ENCODE results near the gene WNT7B.

Gene WNT7B

GRCh38 chr22:45922661-45923060, 54.3 kb downstream of the WNT7B start:
- DNase-seq: no peak

DNA sequence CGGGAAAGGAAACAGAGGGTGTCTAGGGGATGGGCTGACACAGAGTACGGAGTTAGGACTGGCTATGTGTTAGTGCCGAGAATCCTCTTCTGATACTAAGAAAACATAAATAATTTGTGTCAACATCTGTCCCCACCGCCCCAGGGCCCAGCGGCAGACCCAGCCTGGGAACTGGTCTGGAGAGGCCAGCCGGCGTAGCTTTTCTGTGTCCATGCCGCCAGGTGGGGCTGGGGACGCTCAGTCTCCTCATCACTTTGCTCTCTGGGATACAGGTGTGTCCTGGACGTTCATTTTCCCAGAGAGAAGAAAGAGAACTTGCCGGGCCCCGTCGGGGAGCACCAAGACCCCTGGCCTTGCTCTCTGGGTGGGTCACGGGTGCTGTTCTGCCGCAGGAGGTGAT, 54.7 kb downstream of the WNT7B start:
- no peak for DNase-seq

GRCh38 chr22:45919504-45920286, 57.3 kb downstream of the WNT7B start:
- no peak for DNase-seq

- no peak for DNase-seq
These were observed 58.2 kb downstream of the WNT7B start for GRCh38 chr22:45918459-45919370.

GRCh38 chr22:45917700-45918458, 59.1 kb downstream of the WNT7B start:
- DNase-seq: no peak

GRCh38 chr22:45917146-45917545, 59.8 kb downstream of the WNT7B start:
- DNase-seq: no peak

DNA sequence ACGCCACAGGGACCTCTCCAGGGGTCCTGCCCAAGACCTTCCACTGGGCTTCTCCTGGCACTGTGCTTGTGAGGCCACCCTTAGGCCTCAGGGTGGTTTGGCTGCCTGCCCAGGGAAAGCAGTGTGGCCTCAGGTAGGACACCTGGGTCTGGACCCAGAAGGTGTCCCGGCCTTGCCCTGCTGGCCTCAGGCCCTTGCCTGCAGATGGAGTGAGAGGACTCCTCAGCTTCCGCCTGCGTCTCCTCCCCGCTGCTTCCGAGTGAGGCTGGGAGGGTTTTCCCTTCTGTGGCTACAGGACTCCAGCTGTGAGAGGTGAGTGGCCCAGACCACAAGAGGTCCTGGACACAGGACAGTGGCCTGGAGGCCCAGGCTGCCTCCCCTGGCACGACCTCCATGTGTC, 60.4 kb downstream of the WNT7B start:
- DNase-seq: no peak

DNA sequence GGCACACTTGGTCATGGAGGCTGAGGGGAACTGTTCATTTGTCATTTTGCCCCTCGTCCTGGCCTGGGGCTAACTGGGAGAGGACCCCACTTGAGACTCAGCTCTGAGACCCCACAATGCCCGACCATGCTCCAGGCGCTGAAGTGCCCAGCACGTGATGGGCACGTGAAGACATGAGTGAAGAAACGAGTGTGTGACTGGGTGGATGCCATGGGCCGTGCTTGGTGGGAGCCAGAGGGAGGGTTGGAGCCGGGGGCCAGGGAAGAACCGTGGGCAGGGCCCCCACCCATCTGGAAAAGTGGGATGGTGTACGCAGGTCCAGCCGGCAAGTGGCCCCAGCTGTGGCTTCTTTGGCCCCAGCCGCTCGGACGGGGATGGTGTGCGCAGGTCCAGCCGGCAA, 61.1 kb downstream of the WNT7B start:
- no peak for DNase-seq

- no peak for DNase-seq
These were observed 61.8 kb downstream of the WNT7B start for GRCh38 chr22:45915151-45915550.

GRCh38 chr22:45914309-45914708, 62.7 kb downstream of the WNT7B start:
- DNase-seq: no peak

DNA sequence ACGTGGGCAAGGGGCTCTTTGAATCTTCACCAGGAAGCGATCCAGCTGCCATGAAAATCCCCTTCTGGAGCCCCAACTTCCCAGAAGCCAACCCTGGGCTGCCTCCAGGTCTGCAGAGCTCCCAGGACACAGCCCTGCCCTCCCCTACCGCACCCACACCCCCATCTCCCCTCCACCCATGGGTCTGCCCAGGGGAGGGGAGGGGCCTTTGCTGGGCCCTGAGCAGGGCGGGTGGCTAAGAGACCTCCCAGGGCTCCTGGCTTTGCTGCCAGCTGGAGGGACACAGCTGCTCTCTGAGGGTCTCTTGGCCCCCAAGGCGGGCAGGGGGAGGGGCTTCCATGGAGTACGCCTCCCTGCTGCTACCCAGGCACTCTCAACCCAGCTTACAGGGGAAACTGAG, 64.1 kb downstream of the WNT7B start:
- DNase-seq: no peak

- DNase-seq: no peak
These were observed 65.2 kb downstream of the WNT7B start for GRCh38 chr22:45911601-45912271.

GRCh38 chr22:45910928-45911467, 66.0 kb downstream of the WNT7B start:
- no peak for DNase-seq

DNA sequence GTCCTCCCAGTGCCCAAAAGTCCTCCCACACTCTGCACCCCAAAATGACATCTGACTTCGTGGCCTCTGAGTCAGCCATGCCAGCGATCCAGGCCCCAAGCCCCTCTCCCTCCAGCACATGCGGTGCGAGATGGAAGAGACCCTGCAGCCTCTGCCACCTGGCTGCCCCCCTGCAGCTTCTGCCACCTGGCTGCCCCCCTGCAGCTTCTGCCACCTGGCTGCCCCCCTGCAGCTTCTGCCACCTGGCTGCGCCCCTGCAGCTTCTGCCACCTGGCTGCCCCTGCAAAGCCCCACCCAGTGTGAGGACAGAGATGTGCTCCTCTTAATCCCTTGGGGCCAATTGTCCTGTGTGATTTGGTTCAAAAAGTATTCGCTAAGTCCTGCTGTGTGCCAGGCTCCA, 68.0 kb downstream of the WNT7B start:
- no peak for DNase-seq

DNA sequence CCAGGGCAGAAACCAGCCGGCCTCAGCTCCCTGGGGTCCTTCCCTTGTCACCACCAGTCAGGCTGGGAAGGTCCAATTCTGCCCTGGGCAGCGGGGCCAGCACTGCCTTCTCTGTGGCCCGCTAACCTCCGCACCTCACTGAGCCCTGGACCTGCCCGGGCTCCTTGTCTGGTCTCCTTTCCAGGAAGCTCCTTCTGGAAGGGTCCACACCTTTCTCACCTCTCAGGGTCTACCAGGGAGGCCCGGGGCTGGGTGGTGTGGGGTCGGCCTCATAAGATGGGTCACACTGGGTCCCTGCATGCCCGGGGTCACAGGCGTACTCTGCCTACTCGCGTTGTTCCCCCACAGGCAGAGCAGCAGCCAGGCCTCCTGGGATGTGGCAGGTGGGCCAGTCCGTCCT, 69.0 kb downstream of the WNT7B start:
- DNase-seq: no peak

- no peak for DNase-seq
These were observed 69.6 kb downstream of the WNT7B start for GRCh38 chr22:45907378-45907777.

DNA sequence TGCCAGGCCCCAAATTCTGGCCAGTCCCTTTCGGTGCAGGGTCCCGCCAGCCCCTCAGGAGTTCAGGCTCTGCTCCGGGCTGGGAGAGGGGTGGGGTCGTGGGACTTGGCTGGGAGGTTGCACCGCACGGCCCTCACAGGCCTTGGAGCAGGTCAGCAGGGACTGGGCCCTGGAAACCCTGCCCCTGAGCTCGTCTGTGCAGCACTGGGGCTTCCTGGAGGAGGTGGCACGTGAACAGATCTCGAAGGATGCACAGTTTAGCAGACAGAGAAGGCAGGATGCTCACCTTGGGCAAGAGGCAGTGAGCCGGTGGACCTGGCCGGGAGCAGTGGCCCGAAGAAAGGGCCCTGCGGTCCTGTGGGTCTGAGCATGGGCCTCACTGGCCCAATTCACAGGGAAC, 70.0 kb downstream of the WNT7B start:
- DNase-seq: no peak

DNA sequence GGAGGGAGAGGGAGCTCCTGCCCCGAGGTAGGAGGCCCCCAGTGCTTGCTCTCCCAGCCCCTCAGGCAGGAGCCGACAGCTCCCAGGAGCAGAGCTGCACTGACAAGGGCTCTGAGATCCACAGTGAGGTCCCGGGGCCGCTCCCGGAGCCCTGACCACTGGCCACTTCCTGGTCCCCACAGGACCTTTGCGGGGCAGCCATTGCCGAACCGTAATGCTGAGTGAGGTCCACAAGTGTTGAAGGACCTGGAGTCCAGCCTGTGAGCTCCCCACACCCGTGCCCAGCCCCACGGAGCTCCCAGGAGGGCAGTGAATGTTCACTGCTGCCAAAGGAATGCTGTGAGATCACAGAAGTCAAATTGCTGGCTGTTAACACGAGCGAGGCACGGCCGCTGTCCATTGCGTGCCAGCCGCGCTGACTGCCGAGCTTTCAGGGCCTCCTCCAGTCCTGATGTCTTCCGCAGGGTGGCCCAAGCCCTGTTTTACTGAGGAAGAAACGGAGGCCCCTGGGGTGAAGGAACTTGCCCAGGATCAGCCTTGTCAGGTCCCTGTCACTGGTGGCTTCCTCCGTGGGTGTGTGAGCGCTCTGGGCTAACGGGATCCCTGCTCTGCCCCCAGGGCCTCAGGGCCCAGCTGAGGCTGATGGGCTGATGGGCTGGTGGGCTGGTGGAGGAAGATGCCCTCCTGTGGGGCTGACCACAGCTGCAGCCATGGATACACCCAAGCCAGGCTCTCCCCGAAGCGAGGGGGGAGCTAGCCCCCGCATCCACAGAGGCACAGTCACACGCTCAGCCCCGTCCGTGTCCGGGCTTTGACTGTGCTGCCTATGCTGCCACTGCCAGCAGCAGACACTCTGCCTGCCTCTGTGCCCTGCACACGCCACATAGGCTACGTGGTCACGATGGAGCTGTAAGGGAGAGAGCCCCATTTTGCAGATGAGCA, 70.8 kb downstream of the WNT7B start:
- no peak for DNase-seq

DNA sequence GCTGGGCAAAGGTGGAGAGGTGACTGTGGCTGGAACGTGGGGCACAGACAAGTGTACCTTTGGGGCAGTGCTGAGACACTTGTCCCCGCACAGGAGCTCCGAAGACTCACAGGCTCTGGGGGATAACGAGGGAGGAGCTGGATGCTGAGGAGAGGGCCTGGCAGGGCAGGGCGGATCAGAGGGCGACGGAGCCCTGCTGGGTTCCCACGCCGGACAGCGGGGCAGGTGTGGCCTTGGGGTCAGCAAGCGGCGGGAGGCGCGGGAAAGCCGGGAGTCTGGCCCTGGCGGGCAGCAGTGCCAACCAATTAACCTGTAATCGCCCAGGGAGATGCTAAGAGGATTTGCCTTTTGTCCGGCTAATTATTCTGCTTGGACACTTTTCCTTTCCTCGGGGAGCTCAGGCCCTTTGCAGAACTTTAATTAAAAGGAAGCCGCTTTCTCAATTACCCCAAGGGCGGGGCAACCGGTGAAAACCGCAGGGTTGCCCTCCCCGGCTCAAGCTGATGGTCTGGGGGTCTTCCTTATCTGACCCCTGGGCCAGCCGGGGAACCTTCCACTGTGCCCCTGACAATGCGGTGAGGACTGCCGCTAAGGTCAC, 71.5 kb downstream of the WNT7B start:
- no peak for DNase-seq

DNA sequence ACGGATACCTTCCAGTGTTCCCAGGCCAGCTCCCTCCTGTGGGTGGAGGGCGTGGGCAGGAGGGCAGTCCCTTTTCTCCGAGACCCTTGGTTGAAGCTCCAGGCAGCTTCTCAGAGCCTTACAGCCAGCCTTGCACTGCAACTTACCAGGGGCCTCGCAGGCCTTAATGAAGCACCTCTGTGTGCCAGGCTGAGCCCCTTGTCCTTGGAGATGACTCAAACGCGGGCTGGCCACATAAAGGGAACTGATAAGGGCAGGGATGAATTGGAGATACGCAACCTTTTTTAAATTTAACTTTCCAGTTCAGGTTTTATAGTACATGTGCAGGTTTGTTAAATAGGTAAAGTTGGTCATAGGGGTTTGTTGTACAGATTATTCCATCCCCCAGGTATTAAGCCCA, 72.7 kb downstream of the WNT7B start:
- no peak for DNase-seq

Data from stimulated activated naive CD4-positive, alpha-beta T cell (primary cell).